GM12801 (cell line): ENCODE data around the gene LPCAT3.

Source experiments
- CTCF ChIP-seq: IDR thresholded peaks from one replicate; pipeline ENCODE4 v1.5.1; 2011; ENCODE audit warnings: control low read depth; ENCODE audit not compliant: insufficient read length; ENCODE audit errors: extremely low read depth

Gene LPCAT3

GRCh38 chr12:6956021-6956727, 62.1 kb downstream of the LPCAT3 start:
- TF ChIP-seq CTCF = no peak

DNA sequence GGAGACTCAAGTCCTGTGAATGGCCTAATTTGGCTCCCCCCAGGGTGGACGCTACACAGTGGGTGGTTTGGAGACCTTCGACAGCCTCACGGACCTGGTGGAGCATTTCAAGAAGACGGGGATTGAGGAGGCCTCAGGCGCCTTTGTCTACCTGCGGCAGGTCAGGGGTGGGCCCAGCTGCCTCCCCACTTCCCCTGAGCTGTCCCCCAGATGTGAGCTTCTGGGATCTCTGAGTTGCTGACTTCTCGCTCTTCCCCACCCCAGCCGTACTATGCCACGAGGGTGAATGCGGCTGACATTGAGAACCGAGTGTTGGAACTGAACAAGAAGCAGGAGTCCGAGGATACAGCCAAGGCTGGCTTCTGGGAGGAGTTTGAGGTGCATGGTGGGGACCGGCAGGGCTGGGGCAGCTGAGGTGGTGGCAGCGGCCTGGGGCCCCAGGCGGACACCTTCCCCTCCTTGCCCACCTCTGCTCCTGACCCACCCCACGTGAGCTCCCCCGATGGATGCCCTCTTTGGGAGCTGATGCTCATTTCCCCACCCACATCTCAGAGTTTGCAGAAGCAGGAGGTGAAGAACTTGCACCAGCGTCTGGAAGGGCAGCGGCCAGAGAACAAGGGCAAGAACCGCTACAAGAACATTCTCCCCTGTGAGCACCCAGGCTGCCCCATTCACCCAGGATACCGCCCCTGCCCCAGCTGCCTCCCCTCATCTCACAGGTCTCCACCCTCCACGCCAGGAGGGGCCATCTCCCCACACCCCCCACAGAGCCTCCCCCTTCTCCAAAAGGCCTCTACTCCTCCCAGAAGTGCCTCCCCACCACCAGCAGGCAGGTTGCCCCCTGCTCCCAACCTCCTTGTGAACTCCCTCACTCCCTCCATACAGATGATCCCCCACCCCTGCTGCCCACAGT, 62.9 kb downstream of the LPCAT3 start:
- TF ChIP-seq CTCF = no peak

DNA sequence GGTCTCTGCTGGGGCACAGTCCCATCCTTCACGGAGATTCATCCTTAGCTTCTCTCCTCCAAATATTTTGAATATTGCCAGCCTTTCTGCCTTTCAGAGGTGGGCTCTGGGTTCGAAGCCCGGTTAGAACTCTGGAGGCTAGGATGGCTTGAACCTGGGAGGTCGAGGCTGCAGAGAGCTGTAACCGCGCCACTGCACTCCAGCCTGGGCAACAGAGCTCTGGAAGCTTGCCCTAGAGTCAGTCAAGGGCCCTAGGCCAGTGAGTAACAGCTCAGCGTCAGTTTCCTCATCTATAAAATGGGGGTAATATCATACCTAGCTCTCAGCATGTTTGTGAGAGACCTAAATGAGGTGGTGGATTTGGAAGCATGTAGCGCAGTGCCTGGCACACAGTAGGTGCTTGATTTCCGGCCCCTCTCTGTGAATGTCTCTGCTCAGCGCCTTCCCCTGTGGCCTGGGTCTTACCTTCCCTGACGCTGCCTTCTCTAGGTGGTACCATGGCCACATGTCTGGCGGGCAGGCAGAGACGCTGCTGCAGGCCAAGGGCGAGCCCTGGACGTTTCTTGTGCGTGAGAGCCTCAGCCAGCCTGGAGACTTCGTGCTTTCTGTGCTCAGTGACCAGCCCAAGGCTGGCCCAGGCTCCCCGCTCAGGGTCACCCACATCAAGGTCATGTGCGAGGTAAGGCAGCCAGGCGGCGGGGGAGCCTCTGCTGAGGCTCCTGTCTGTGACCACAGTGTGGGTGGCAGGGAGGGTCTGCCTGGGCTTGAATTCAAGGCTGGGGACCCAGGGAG, 63.8 kb downstream of the LPCAT3 start:
- TF ChIP-seq CTCF = no peak

DNA sequence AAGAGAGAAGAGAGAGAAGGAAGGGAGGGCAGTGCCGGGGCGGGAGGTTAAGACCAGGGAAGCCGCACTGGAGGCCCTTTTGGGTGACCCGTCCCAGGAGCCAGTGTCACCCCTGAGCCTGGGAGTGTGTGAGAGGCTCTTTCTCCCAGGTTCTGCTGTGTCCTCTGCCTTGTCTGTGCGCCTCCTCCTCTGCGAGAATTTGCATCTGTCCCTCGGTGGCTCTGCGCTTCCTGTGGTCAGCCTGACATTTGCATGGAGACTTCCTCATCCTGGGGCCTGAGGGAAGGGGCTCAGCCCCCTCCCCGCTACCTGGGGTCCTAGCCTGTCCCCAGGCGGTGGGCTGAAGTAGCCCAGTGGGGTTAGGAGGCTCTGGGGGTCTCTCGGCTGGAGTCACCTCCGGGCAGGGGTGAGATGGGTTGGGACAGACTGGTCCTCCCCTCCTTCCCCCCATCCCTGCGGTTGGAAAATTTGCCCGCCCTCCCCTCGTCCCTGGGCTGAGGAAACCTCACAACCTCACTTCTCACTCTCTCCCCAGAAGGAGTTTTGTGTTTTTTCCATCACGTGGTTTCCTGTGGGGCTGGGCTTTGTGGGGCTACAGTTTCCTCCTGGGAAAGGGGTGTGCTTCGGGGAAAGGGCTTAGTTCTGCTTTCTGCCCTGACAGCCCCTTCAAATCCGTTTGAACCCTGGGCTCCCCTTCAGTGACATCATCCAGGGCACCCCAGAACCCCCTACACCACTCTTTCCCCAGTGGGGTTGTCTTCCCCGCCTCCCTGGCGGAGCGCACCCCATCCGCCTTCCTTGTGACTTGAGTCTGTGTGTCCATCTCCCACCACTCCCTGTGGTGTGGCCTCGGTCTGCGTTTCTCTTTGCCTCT, 64.6 kb downstream of the LPCAT3 start:
- TF ChIP-seq CTCF = no peak

DNA sequence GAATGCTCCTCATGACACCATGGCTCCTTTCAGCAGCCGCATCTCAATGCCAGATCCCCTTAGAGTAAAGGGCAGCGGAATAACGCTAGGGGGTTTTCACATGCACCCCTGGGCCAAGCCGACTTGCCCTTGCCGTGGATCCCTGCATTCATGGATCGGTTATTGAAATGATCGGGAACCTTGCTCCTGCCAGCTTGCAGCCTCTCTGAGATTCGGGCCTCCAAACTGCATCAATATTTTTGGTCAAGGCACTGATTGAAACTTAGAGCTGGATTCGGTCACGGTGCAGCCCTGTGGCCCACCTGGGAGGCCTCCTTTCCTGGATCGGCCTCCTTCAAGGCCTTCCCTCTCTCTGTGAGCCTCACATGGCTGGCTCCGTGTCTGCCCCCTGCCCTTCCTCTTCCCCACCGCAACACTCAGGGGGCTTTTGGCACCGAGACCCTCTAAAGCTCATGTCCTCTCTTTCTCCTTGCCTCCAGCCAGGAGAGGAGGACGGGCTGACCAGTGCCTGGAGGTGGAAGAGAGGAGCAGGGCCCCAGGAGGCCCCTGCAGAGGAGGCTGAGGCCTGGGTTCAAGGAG, 65.3 kb downstream of the LPCAT3 start:
- TF ChIP-seq CTCF = no peak

GRCh38 chr12:6952121-6952862, 66.0 kb downstream of the LPCAT3 start:
- no peak for TF ChIP-seq CTCF
